NOMO-1 (cell line): ENCODE data around the gene CHCHD6.

Experiments used
- DNase-seq, 2 experiments: peaks; one replicate each; lab custom pipeline; 2025; ENCODE audit not compliant: unreplicated experiment in 2 of 2; lab: John Stamatoyannopoulos, UW

Gene CHCHD6

GRCh38 chr3:126889276-126890201, 185.5 kb downstream of the CHCHD6 start:
- DNase-seq, result no peak

GRCh38 chr3:126891141-126891540, 187.1 kb downstream of the CHCHD6 start:
- no peak for DNase-seq

- DNase-seq, result no peak
Measured at GRCh38 chr3:126891791-126892190, 187.8 kb downstream of the CHCHD6 start.

- DNase-seq, result no peak
Measured at GRCh38 chr3:126893651-126894050, 189.6 kb downstream of the CHCHD6 start.

- no peak for DNase-seq
Measured at GRCh38 chr3:126894475-126894874, 190.4 kb downstream of the CHCHD6 start.

- no peak for DNase-seq
Measured at GRCh38 chr3:126895178-126896066, 191.4 kb downstream of the CHCHD6 start.

GRCh38 chr3:126896067-126896441, 192.0 kb downstream of the CHCHD6 start:
- no peak for DNase-seq

GRCh38 chr3:126896968-126897367, 192.9 kb downstream of the CHCHD6 start:
- DNase-seq, result no peak

GRCh38 chr3:126897943-126898342, 193.9 kb downstream of the CHCHD6 start:
- DNase-seq, result no peak

GRCh38 chr3:126900859-126901540, 197.0 kb downstream of the CHCHD6 start:
- no peak for DNase-seq

- DNase-seq, result no peak
Measured at GRCh38 chr3:126901631-126902030, 197.6 kb downstream of the CHCHD6 start.

GRCh38 chr3:126903521-126903920, 199.5 kb downstream of the CHCHD6 start:
- no peak for DNase-seq

- no peak for DNase-seq
Measured at GRCh38 chr3:126907557-126907956, 203.5 kb downstream of the CHCHD6 start.

GRCh38 chr3:126908752-126909275, 204.8 kb downstream of the CHCHD6 start:
- peak in 1 of 2 experiments; percentile 12 for DNase-seq

GRCh38 chr3:126910231-126910630, 206.2 kb downstream of the CHCHD6 start:
- no peak for DNase-seq

- peak; percentile 93 to 99 for DNase-seq
Measured at GRCh38 chr3:126911162-126912026, 207.4 kb downstream of the CHCHD6 start.

GRCh38 chr3:126912027-126912422, 208.0 kb downstream of the CHCHD6 start:
- no peak for DNase-seq

- no peak for DNase-seq
Measured at GRCh38 chr3:126912491-126913195, 208.6 kb downstream of the CHCHD6 start.

GRCh38 chr3:126913524-126913923, 209.5 kb downstream of the CHCHD6 start:
- no peak for DNase-seq
